Measurements from ENCODE around the gene LIAS.

The LIAS gene

GRCh38 chr4:39452153-39452859, 6.5 kb upstream of the LIAS start:
- Histone ChIP-seq H3K9me3 (ENCODE audit: insufficient read depth, low read length) (no peaks in the 10 kb centered on the region), H3K27ac (ENCODE audit: low read depth, low read length) (no peak overlapping the region), H3K9me2 (replicated peaks; ENCODE audit: insufficient read depth, low read length) (no peaks in the 10 kb centered on the region), H3K4me2 (ENCODE audit: low read depth, low read length, poor library complexity, severe bottlenecking) (no peak overlapping the region), H3K4me3 (ENCODE audit: insufficient read depth, low read length, poor library complexity, severe bottlenecking) (no peak overlapping the region), H3F3A (ENCODE audit: insufficient read depth) (peaks cover 90% of the 10 kb centered on the region), H3K36me3 (ENCODE audit: low read length) (peaks cover 63% of the 10 kb centered on the region), H3K27me3 (ENCODE audit: low read length) (no peaks in the 10 kb centered on the region), H2AFZ (ENCODE audit: low read depth, low read length, severe bottlenecking) (no peak overlapping the region), H3K79me2 (ENCODE audit: insufficient read depth, low read length) (peaks cover 10% of the 10 kb centered on the region), H4K20me1 (ENCODE audit: low read depth, low read length) (peaks cover 28% of the 10 kb centered on the region), H3K9ac (ENCODE audit: low read length) (no peak overlapping the region)
- TF ChIP-seq CTCF (IDR thresholded peaks at IDR 0.05; ENCODE audit: insufficient read depth, low read length, poor library complexity, severe bottlenecking) (no peak), EZH2phosphoT487 (conservative IDR thresholded peaks at IDR 0.05; ENCODE audit: low read length) (no peak)

DNA sequence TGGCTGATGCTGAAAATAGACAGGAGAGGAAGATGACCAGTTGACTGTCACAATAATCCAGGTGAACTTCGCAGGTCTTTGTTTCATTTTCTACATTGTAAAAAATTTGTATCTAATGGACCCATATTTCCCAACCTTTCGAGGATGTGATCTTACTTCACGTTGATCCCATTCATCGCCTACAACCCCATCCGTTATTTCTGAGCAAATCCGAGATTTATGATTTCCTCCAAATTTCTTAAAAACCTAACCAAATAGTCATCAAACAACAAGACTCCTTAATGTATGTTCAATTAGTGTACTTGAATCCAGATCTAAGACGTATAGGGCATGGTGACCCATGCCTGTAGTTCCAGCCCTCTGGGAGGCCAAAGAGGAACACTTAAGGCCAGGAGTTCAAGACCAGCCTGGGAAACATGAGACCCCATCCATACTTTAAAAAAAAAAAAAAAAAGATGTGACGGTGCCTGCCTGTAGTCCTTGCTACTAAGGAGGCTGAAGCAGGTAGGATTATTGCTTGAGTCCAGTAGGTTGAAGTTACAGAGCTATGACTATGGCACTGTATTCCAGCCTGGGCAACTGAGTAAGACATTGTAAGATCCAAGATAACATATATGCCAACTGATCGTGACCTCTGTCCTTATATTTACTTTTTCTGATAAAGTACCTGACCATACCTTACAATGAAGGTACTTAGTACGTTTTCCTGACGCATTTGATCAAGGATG, 5.8 kb upstream of the LIAS start:
- H3K9ac ChIP-seq (ENCODE audit: low read length) = no peak overlapping the region
- peaks cover 33% of the 10 kb centered on the region for H4K20me1 ChIP-seq (ENCODE audit: low read depth, low read length)
- peaks cover 90% of the 10 kb centered on the region for H3F3A ChIP-seq (ENCODE audit: insufficient read depth)
- no peaks in the 10 kb centered on the region for H3K9me2 ChIP-seq (replicated peaks; ENCODE audit: insufficient read depth, low read length)
- H3K27ac ChIP-seq (ENCODE audit: low read depth, low read length) = no peak overlapping the region
- no peaks in the 10 kb centered on the region for H3K9me3 ChIP-seq (ENCODE audit: insufficient read depth, low read length)
- H3K36me3 ChIP-seq (ENCODE audit: low read length) = peaks cover 70% of the 10 kb centered on the region
- peaks cover 17% of the 10 kb centered on the region for H3K79me2 ChIP-seq (ENCODE audit: insufficient read depth, low read length)
- H3K4me3 ChIP-seq (ENCODE audit: insufficient read depth, low read length, poor library complexity, severe bottlenecking) = no peak overlapping the region
- TF ChIP-seq EZH2phosphoT487 (conservative IDR thresholded peaks at IDR 0.05; ENCODE audit: low read length) (no peak), CTCF (IDR thresholded peaks at IDR 0.05; ENCODE audit: insufficient read depth, low read length, poor library complexity, severe bottlenecking) (no peak)
- H2AFZ ChIP-seq (ENCODE audit: low read depth, low read length, severe bottlenecking) = no peak overlapping the region
- no peaks in the 10 kb centered on the region for H3K27me3 ChIP-seq (ENCODE audit: low read length)
- no peak overlapping the region for H3K4me2 ChIP-seq (ENCODE audit: low read depth, low read length, poor library complexity, severe bottlenecking)

DNA sequence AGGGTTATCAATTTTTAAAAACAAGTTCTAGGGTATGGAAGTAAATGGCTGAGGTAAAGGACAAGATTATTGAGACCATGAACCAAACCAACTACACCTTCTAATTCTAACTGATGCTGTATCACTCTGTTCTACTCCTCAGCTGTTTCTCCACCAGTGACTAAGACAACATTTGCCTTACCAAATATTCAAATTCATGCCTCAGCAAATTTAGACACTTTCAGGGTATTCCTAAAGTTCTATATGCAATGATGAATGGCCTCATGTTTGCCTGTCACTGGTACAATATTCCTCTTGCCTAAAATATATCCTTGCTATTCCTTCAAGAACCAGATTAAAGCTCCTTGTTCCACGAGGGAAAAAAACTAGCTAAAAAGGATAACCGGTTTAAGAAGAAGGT, 5.1 kb upstream of the LIAS start:
- H3K79me2 ChIP-seq (ENCODE audit: insufficient read depth, low read length) = peaks cover 24% of the 10 kb centered on the region
- H3K36me3 ChIP-seq (ENCODE audit: low read length) = peaks cover 73% of the 10 kb centered on the region
- no peak overlapping the region for H3K4me2 ChIP-seq (ENCODE audit: low read depth, low read length, poor library complexity, severe bottlenecking)
- H3K9ac ChIP-seq (ENCODE audit: low read length) = no peak overlapping the region
- no peaks in the 10 kb centered on the region for H3K27me3 ChIP-seq (ENCODE audit: low read length)
- no peak overlapping the region for H3K27ac ChIP-seq (ENCODE audit: low read depth, low read length)
- H3K9me3 ChIP-seq (ENCODE audit: insufficient read depth, low read length) = no peaks in the 10 kb centered on the region
- H3K9me2 ChIP-seq (replicated peaks; ENCODE audit: insufficient read depth, low read length) = no peaks in the 10 kb centered on the region
- no peak overlapping the region for H2AFZ ChIP-seq (ENCODE audit: low read depth, low read length, severe bottlenecking)
- H3F3A ChIP-seq (ENCODE audit: insufficient read depth) = peaks cover 88% of the 10 kb centered on the region
- TF ChIP-seq CTCF (IDR thresholded peaks at IDR 0.05; ENCODE audit: insufficient read depth, low read length, poor library complexity, severe bottlenecking) = no peak
- TF ChIP-seq EZH2phosphoT487 (conservative IDR thresholded peaks at IDR 0.05; ENCODE audit: low read length) = no peak
- H3K4me3 ChIP-seq (ENCODE audit: insufficient read depth, low read length, poor library complexity, severe bottlenecking) = no peak overlapping the region
- peaks cover 33% of the 10 kb centered on the region for H4K20me1 ChIP-seq (ENCODE audit: low read depth, low read length)
